Ishikawa (cell line): Measurements from ENCODE around the gene GRB10.

Source experiments
- FOXM1 ChIP-seq: IDR thresholded peaks from 2 replicates; pipeline ENCODE4 v1.6.1; 2012; ENCODE audit warnings: low read depth, borderline replicate concordance
- RAD21 ChIP-seq: IDR thresholded peaks from 2 replicates; pipeline ENCODE4 v1.6.1; 2012; ENCODE audit warnings: low read depth
- TCF12 ChIP-seq: IDR thresholded peaks from 2 replicates; pipeline ENCODE4 v1.6.1; 2012; ENCODE audit warnings: low read depth
- ZBTB7A ChIP-seq: IDR thresholded peaks from 2 replicates; pipeline ENCODE4 v1.6.1; 2012; ENCODE audit warnings: low read depth
- TF ChIP-seq, protein P1 (sequence below): IDR thresholded peaks from 2 replicates; pipeline ENCODE4 v1.6.1; 2012; ENCODE audit warnings: low read depth, mild to moderate bottlenecking

DNA sequence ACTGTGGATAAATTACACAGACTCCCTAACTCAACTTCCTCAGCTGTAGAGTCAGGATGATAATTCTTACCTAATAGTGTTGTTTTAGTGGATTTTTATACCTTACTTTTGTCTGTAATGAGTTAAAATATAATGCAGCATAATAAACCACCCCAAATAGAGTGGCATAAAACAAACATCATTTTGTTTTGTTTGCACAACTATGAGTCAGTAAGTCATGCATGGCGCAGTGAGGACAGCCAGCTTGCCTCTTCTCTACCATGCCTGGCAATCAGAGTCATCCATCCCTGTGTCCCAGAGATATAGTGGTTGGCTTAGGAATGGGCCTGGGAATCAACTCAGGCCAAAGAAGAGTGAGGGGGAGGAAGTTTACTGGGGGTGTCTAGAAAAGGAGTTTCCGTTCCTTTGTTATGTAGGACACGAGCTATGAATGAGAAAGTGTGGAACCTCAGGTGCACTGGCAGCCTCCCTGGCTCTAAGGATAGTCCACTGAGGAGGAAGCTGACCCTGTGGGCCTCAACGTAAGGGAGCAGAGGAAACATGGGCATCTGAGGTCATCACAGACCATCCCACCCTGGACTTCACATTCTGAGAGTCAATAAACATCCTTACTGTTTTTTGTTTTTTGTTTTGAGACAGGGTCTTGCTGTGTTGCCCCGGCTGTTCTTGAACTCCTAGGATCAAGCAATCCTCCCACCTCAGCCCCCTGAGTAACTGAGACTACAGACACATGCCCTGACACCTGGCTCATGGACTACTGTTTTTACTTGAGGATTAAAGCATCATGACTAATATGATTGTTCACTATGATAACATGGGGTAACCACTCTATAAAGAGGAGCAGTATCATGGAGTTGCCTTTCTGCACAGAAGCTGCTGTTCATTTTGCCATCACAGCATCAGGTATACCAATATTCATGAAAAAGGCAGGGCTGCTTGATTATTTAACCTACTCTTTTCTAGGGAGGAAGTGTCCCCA, 21.0 kb upstream of the GRB10 start:
- TF ChIP-seq FOXM1 (no peak), TCF12 (no peak), ZBTB7A (no peak), RAD21 (no peak)
- TF ChIP-seq, protein P1, sequence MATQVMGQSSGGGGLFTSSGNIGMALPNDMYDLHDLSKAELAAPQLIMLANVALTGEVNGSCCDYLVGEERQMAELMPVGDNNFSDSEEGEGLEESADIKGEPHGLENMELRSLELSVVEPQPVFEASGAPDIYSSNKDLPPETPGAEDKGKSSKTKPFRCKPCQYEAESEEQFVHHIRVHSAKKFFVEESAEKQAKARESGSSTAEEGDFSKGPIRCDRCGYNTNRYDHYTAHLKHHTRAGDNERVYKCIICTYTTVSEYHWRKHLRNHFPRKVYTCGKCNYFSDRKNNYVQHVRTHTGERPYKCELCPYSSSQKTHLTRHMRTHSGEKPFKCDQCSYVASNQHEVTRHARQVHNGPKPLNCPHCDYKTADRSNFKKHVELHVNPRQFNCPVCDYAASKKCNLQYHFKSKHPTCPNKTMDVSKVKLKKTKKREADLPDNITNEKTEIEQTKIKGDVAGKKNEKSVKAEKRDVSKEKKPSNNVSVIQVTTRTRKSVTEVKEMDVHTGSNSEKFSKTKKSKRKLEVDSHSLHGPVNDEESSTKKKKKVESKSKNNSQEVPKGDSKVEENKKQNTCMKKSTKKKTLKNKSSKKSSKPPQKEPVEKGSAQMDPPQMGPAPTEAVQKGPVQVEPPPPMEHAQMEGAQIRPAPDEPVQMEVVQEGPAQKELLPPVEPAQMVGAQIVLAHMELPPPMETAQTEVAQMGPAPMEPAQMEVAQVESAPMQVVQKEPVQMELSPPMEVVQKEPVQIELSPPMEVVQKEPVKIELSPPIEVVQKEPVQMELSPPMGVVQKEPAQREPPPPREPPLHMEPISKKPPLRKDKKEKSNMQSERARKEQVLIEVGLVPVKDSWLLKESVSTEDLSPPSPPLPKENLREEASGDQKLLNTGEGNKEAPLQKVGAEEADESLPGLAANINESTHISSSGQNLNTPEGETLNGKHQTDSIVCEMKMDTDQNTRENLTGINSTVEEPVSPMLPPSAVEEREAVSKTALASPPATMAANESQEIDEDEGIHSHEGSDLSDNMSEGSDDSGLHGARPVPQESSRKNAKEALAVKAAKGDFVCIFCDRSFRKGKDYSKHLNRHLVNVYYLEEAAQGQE: no peak
